ENCODE results near the gene MTA2.

The MTA2 gene

GRCh38 chr11:62612366-62613290, 11.0 kb upstream of the MTA2 start, which contains the start of the genes EML3 and ROM1:
EML3 (minus strand) TSS chr11:62612775; CDS start chr11:62612457, 318 bp downstream.
ROM1 (plus strand) TSS chr11:62613257; CDS start chr11:62613282, 25 bp downstream.
- peak; percentile 73 to 80 for DNase-seq

- peak in 1 of 2 experiments; percentile 7 for DNase-seq
These were observed 10.2 kb upstream of the MTA2 start for GRCh38 chr11:62611705-62612365.

DNA sequence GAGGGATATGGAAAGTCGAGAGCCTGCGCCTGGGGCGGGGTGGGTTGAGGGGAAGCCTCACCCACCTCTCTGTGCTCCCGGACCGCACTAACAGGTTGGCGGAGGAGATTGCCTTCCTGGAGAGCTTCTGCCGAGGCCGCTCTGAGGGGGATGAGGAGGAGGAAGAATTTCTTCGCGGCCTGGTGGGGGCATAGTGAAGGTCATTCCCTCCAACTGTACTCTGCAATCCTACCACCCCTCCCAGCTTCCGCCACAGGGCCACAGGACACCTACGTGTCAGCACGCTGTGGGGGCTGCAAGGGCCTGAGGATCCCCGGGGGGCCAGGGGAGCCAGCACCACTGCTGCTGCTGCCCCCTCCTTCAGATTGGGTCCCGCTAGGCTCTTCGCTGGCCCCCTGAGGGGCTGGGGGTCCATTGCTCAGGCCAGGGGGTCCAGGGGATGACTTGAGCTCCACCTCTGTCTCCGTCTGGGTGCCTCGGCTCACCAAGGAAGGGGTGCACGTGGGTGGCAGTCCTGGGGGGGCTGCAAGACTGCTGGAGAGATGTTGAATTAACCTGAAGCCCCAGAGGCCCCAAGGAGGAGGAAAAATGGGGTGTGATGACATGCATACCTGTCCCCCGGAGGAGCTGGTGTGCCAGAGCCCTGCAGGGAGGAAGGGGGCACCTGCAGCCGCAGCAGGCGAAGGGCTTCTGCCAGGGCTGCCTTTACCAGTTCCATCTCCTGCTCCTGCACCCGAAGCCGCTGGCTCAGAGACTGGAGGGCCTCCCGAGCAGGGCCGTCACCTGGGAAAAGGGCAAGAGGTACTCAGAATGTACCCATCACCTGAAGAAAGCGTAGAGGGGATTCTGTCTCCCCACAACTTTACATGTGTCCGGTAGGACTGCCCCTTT, 9.4 kb upstream of the MTA2 start:
- no peak for DNase-seq

- no peak for DNase-seq
These were observed 8.7 kb upstream of the MTA2 start for GRCh38 chr11:62610403-62610802.

GRCh38 chr11:62608776-62609175, 7.1 kb upstream of the MTA2 start:
- DNase-seq = no peak

GRCh38 chr11:62607714-62608113, 6.0 kb upstream of the MTA2 start:
- DNase-seq = no peak

- no peak for DNase-seq
These were observed 4.2 kb upstream of the MTA2 start for GRCh38 chr11:62605902-62606301.

- DNase-seq = no peak
These were observed 3.8 kb upstream of the MTA2 start for GRCh38 chr11:62605467-62605866.

GRCh38 chr11:62604460-62605120, 2.9 kb upstream of the MTA2 start:
- DNase-seq = no peak

- no peak for DNase-seq
These were observed 2.2 kb upstream of the MTA2 start for GRCh38 chr11:62603776-62604299.

GRCh38 chr11:62603072-62603408, 1.4 kb upstream of the MTA2 start:
- no peak for DNase-seq

DNA sequence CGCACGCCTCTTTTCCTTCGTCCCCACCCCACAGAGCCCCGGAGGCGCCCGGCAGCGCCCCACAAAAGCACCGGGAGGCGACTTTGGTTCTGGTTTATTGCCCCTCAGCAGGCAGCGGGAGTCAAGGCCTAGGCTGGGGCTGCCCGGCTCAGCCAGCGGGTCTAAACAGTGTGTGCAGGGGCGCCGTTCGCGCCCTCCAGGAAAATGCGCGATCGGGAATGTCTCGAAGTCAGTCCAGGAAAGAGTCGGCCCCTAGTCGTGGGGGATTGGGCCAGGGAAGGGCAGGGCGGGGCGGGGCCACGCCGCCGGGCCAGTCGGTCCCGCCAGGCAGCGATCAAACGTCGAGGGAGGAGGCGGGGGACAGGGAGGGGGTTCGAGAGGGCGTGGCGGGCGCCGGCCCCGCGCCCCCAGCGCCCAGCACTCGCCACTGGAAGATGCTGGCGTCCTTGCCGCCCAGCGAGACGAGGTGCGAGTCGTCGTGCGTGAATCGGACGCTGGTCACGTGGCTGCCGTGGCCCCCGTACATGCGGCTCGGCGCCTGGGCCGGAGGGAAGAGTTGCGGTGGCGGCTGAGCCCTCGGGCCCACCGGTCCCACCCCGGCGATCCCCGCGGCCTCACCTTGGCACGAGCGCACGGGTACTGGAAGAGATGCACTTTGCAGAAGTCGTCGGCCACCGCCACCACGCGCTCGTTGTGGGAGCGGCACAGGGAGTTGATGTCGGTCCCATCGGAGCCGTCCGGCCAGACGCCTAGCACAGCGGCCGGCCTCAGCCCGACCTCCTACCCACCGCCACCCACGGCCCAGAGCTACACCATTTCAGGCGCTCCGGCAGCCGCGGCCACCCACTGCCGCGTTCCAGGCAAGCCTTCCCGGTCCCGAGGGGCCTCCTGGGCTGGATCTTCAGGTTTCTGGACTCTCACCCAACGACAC, 741 bp upstream of the MTA2 start:
- no peak for DNase-seq

DNA sequence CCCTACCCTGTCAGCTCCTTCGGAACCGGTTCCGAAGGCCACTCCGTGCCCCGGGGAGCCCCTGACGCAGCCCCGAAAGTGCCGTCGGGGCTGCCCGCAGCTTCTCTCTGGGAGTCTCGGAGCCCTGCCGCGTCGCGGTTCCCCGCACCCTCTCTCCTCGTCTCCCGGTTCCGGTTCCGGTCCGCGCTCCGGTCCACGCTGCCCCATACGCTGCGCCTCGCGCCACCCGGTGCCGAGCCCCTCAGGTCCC, 618 bp downstream of the MTA2 start:
- DNase-seq = no peak

GRCh38 chr11:62600367-62601121, 1.1 kb downstream of the MTA2 start:
- DNase-seq = no peak

DNA sequence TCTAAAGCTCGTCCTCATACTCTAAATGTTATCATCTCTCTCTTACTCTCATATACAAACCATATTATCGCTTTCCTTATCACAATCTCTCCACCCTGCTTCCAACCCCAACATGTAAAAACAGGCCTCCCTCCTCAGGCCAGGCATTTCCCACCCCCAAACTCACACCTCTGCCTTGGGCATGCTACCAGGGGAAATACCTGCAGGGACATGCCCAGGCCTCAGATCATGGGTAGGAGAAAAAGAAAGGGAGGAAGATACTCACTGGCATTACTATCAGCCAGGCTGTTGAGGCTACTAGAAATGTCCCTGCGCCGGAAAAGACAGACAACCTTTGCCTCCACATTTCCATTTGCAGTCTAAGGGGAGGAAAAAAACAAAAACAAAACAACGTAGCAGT, 1.8 kb downstream of the MTA2 start:
- DNase-seq = no peak

DNA sequence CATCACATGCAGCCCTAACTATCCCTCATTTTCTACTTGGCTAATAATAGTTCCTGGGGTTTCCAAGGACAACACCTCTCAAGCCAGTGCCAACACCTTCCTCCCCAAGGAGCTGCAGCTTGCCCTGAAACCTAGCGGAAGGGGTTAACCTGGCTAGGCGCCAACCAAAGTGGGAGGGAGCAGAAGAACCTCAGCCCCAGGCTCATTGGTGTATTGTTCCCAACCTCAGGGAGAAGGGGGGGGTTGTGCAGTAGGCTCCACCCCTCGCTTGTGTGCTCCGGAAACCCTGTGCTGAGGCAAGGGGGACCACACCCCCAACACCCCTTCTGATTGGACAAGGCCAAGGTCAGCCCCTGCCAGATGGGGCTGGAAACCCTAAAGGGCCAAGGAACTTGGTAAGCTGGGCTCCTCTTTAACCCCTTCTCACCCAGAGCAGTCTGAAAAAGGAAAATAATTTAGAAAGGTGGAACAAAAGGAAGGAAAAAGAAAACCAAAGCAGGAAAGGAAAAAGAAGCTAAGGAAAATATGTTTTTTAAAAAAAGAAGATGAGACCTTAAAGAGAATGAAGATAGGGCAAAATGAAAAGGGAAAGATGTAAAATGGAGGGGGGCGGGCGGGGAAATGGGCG, 2.5 kb downstream of the MTA2 start:
- peak; percentile 95 to 97 for DNase-seq

DNA sequence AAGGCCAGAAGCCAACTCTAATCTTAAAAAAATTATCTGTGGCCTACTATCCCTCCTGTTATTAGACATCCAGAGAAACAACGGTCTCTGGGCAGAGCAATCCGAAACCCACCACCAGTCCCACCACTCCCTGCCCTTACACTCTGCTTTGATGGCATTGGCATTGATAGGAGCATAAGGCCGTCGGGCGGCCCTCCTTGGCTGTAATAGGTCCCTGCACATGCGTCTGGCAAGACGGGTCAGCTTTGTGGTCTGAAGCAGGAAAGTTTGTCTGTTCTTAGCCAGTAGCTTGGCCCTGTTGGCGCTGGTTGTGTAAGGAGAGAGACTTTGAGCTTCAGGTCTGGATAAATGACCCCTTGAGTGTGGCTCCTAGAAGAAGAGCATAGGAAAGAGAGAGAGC, 6.5 kb downstream of the MTA2 start:
- no peak for DNase-seq

GRCh38 chr11:62593434-62594044, 8.1 kb downstream of the MTA2 start:
- peak; percentile 42 to 68 for DNase-seq

DNA sequence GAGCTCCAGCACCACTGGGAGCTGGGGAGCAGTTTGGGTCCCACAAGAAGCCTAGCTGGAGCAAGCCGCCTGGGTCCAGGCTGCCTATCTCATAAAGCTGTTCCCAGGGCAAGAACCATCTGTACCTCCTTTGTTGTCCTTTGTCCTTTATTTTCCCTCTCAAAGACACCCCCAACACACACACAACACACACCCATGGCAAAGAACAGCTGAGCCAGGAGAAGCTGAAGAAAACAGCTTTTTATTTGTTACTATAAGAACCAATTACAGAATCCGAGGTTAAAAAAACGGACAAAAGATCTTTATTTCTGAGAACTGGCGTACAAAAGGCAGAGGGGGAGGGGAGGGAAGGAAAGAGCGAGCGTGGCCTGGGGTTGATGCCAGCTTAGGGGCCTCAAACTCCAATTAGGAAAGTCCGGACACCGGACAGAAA, 8.7 kb downstream of the MTA2 start:
- no peak for DNase-seq
